ENCODE data around the gene UBE2N.
A peak's percentile ranks its signal among the peaks of the same experiment; 100 is the strongest.

The UBE2N gene

DNA sequence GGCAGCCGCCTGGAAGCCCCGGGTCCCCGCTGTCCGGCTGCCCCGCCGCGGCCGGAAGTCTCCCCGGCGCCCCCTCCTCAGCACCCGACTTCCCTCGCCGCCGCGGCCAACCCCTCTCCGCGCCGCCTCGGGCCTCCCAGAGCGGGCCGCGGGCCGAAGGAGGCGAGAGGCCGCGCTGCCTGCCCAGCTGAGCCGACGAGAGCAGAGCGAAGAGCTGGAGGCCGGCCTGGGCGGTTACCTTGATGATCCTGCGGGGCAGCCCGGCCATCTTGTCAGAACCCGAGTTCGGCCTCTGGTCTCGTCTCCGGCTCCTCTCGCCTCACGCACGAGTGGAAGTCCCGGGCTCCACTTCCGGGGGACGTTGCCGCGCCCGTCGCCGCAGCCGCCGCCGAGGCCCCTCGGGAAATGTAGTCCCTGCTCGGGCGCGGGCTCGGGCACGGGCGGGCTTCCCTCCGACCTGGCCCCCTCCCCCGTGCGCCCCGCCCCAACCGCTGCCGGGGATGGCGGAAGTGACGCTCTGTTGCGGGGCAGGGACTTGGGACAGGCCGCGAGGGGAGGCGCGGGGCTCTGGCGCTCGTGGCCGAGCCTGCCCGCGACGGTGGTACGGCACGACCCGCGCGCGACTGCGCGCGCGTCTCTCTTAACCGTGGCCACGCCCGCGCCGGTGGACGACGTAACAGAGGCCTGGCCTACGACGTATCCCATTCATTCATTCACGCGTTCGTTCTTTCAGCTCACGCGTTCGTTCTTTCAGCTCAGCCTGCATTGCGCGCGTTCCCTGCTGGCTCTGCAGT is at the start of gene UBE2N:
Gene UBE2N (minus strand): TSS at position 331 of the 794 bp plus-strand sequence. CDS start 63 bp downstream, at position 268.
- TF ChIP-seq, protein P1, sequence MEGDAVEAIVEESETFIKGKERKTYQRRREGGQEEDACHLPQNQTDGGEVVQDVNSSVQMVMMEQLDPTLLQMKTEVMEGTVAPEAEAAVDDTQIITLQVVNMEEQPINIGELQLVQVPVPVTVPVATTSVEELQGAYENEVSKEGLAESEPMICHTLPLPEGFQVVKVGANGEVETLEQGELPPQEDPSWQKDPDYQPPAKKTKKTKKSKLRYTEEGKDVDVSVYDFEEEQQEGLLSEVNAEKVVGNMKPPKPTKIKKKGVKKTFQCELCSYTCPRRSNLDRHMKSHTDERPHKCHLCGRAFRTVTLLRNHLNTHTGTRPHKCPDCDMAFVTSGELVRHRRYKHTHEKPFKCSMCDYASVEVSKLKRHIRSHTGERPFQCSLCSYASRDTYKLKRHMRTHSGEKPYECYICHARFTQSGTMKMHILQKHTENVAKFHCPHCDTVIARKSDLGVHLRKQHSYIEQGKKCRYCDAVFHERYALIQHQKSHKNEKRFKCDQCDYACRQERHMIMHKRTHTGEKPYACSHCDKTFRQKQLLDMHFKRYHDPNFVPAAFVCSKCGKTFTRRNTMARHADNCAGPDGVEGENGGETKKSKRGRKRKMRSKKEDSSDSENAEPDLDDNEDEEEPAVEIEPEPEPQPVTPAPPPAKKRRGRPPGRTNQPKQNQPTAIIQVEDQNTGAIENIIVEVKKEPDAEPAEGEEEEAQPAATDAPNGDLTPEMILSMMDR (IDR thresholded peaks at IDR 0.05; ENCODE audit: low read depth, low read length) = no peak

DNA sequence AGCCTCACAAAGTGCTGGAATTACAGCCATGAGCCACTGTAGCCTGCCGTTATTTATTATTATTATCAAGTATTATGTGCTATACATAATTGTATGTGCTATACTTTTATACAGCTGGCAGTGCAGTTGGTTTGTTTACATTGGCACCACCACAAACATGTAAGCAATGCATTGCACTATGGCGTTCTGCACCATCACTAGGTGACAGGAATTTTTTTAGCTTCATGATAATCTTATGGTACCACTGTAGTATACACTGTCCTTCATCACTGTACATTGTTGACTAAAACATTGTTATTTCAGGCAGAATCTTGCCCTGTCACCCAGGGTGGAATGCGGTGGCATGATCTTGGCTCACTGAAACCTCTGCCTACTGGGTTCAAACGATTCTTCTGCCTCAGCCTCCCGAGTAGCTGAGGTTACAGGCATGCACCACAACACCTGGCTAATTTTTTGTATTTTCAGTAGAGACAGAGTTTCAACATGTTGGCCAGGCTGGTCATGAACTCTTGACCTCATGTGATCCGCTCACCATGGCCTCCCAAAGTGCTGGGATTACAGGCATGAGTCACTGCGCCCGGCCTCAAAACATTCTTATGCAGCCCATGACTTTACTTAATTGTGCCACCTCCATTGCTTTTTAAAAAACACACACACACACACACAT is 42.7 kb upstream of the UBE2N start:
- TF ChIP-seq, protein P1 (IDR thresholded peaks at IDR 0.05; ENCODE audit: low read depth, low read length) = no peak
- peak; percentile 19 to 59 for DNase-seq (ENCODE audit: low read depth in 2 of 2)
- H3K4me3 ChIP-seq (replicated peaks in 1 of 2; ENCODE audit: low read depth in 2 of 2, low read length in 2 of 2) = no peak overlapping the region

More for the DNA sequence above, at the start of gene UBE2N:
- H3K4me3 ChIP-seq (replicated peaks in 1 of 2; ENCODE audit: low read depth in 2 of 2, low read length in 2 of 2) = peak within 1 kb of the TSS; percentile 68 to 76
- peak; percentile 93 to 97 for DNase-seq (ENCODE audit: low read depth in 2 of 2)

GRCh38 chr12:93483151-93483807 is 41.5 kb upstream of the UBE2N start:
- no peak for DNase-seq (ENCODE audit: low read depth in 2 of 2)
- no peak overlapping the region for H3K4me3 ChIP-seq (replicated peaks in 1 of 2; ENCODE audit: low read depth in 2 of 2, low read length in 2 of 2)
- TF ChIP-seq, protein P1 (IDR thresholded peaks at IDR 0.05; ENCODE audit: low read depth, low read length) = no peak

GRCh38 chr12:93482721-93483120 is 41.0 kb upstream of the UBE2N start:
- H3K4me3 ChIP-seq (replicated peaks in 1 of 2; ENCODE audit: low read depth in 2 of 2, low read length in 2 of 2) = no peak overlapping the region

GRCh38 chr12:93476555-93476954 is 34.8 kb upstream of the UBE2N start:
- no peak for DNase-seq (ENCODE audit: low read depth in 2 of 2)
- no peak overlapping the region for H3K4me3 ChIP-seq (replicated peaks in 1 of 2; ENCODE audit: low read depth in 2 of 2, low read length in 2 of 2)
- TF ChIP-seq, protein P1 (IDR thresholded peaks at IDR 0.05; ENCODE audit: low read depth, low read length) = no peak

More at GRCh38 chr12:93482721-93483120, 41.0 kb upstream of the UBE2N start:
- no peak for DNase-seq (ENCODE audit: low read depth in 2 of 2)
- TF ChIP-seq, protein P1 (IDR thresholded peaks at IDR 0.05; ENCODE audit: low read depth, low read length) = no peak

DNA sequence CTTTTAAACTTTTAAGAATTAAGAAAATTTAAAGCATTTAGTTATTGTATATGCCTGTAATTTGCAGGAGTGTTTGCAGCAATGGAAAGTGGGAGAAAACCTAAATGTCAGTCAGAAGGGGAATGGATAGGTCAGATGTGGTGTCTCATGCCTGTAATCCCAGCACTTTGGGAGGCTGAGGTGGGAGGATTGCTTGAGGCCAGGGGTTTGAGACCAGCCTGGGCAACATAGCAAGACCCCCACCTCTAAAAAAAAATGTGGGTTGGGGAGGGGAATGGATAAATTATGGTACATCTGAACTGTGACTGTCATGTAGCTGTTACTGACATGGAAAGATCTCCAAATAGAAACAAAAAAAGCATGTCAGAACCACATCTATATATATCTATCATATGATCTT is 27.6 kb upstream of the UBE2N start:
- TF ChIP-seq, protein P1 (IDR thresholded peaks at IDR 0.05; ENCODE audit: low read depth, low read length) = no peak
- DNase-seq (ENCODE audit: low read depth in 2 of 2) = no peak
- no peak overlapping the region for H3K4me3 ChIP-seq (replicated peaks in 1 of 2; ENCODE audit: low read depth in 2 of 2, low read length in 2 of 2)
